SK-N-SH treated with all-trans-retinoic acid at 6 μM for 48 hours (cell line): ENCODE measurements around the gene TTLL8.

Experiments
- BACH2 ChIP-seq: fragments of 250-450 bp; sonication (Bioruptor Pico); IDR thresholded peaks from 2 replicates; pipeline ENCODE4 v1.9.0; 2021; ENCODE audit warnings: mild to moderate bottlenecking, borderline replicate concordance
- ESRRG ChIP-seq: fragments of 250-450 bp; sonication (Bioruptor Pico); IDR thresholded peaks from 2 replicates; pipeline ENCODE4 v1.6.1; 2021; ENCODE audit warnings: mild to moderate bottlenecking
- ISL1 ChIP-seq: fragments of 250-450 bp; sonication (Bioruptor Pico); IDR thresholded peaks from 2 replicates; pipeline ENCODE4 v2.1.2; 2022; ENCODE audit warnings: mild to moderate bottlenecking, moderate library complexity
- OSR1 ChIP-seq: fragments of 250-450 bp; sonication (Bioruptor Pico); IDR thresholded peaks from 2 replicates; pipeline ENCODE4 v1.8.0; 2022; ENCODE audit warnings: moderate library complexity, mild to moderate bottlenecking, inconsistent platforms
- PATZ1 ChIP-seq: fragments of 250-450 bp; sonication (Bioruptor Pico); IDR thresholded peaks from 2 replicates; pipeline ENCODE4 v1.8.0; 2020; ENCODE audit warnings: mild to moderate bottlenecking, moderate library complexity, borderline replicate concordance
- TCF4 ChIP-seq: fragments of 250-450 bp; sonication (Bioruptor Pico); IDR thresholded peaks from 2 replicates; pipeline ENCODE4 v1.8.0; 2021; ENCODE audit warnings: mild to moderate bottlenecking, moderate library complexity, borderline replicate concordance
- TOX ChIP-seq: fragments of 250-450 bp; sonication (Bioruptor Pico); IDR thresholded peaks from 2 replicates; pipeline ENCODE4 v1.8.0; 2021; ENCODE audit warnings: mild to moderate bottlenecking, moderate library complexity, borderline replicate concordance
- ZFP30 ChIP-seq: fragments of 450-650 bp; formaldehyde crosslinking; IDR thresholded peaks from 2 replicates; pipeline ENCODE4 v1.5.0; 2022; ENCODE audit warnings: mild to moderate bottlenecking, moderate library complexity
- ZNF8 ChIP-seq: fragments of 450-650 bp; formaldehyde crosslinking; IDR thresholded peaks from 2 replicates; pipeline ENCODE4 v1.5.0; 2020; ENCODE audit warnings: mild to moderate bottlenecking, moderate library complexity

- TF ChIP-seq ZFP30 (CRISPR knock-in tag) (no peak), ESRRG (no peak), TCF4 (no peak), PATZ1 (CRISPR knock-in tag) (no peak), TOX (no peak), ZNF8 (CRISPR knock-in tag) (no peak), BACH2 (no peak), ISL1 (CRISPR knock-in tag) (no peak), OSR1 (CRISPR knock-in tag) (no peak)
Measured at GRCh38 chr22:50074551-50075530, 16.7 kb upstream of the TTLL8 start.
